Measurements from ENCODE around the gene NEK8. TPM values are rescaled to one million over a fixed set of nuclear protein-coding genes. Genes with fewer than 3 reads are reported as not detected.

NEK8 gene
- total and polyA plus RNA-seq, 2 of the 8 experiments (the other 6 are each of a cell fraction or from before 2014, with no cell fraction given), result 14.9 to 23.3 TPM

GRCh38 chr17:28751600-28752366 lies 23.2 kb downstream of the NEK8 start:
- H4K8ac ChIP-seq (ENCODE audit: extremely low read depth, insufficient read depth, low read length), result no peak overlapping the region
- no peak overlapping the region for H3K4ac ChIP-seq (replicated peaks; ENCODE audit: insufficient read length, low read depth, low read length)
- H2BK5ac ChIP-seq (ENCODE audit: low read depth, low read length), result no peak overlapping the region
- H3K9ac ChIP-seq (replicated peaks in 1 of 4; ENCODE audit: extremely low read depth in 1 of 4, low read depth in 3 of 4, low read length in 3 of 4), result no peak overlapping the region
- H4K91ac ChIP-seq (replicated peaks; ENCODE audit: insufficient read length, low read length), result no peak overlapping the region
- no peaks in the 10 kb centered on the region for H3K9me3 ChIP-seq (ENCODE audit: insufficient read depth in 2 of 2, low read depth in 1 of 2, low read length in 1 of 2)
- H2AK5ac ChIP-seq (ENCODE audit: low read depth, low read length), result no peak overlapping the region
- 92% methylated on average over 10 of the region's 10 CpGs; no CpG with 5 or more reads in 1 of the 2 experiments for WGBS, 2 experiments (ENCODE audit: extremely low coverage in 1 of 2, insufficient coverage in 1 of 2, insufficient read length in 1 of 2, insufficient replicate concordance in 2 of 2, low coverage in 1 of 2, low lambda C conversion rate in 2 of 2, missing lambda C conversion rate in 1 of 2)
- H2BK20ac ChIP-seq (ENCODE audit: low read length), result no peak overlapping the region
- H2AFZ ChIP-seq (ENCODE audit: low read length), result no peak overlapping the region
- H3K4me2 ChIP-seq (ENCODE audit: insufficient read depth in 1 of 2, low read depth in 2 of 2, low read length in 2 of 2), result no peak overlapping the region
- H3K27me3 ChIP-seq (replicated peaks in 1 of 4; ENCODE audit: control insufficient read depth in 3 of 4, extremely low read depth in 1 of 4, insufficient read depth in 3 of 4, low read length in 3 of 4), result no peaks in the 10 kb centered on the region
- peaks cover 30 to 49% (median 33%) of the 10 kb centered on the region in 4 experiments for H3K36me3 ChIP-seq (ENCODE audit: control insufficient read depth in 2 of 4, insufficient read depth in 4 of 4, low read length in 3 of 4)
- CTCF ChIA-PET (ENCODE audit: partially characterized antibody), result interaction anchor here (0.6 to 11.7 kb wide), 18 partner anchors 9 to 155 kb away, joined by 3 to 316 read pairs (median 4); partner anchors contain the start of genes FLOT2, NEK8, RPL23A and TLCD1
- H3K18ac ChIP-seq (ENCODE audit: extremely low read depth, low read length), result no peak overlapping the region
- H3K79me2 ChIP-seq (ENCODE audit: control insufficient read depth in 1 of 2, insufficient read depth in 2 of 2, low read length in 2 of 2), result peaks cover 0 to 19% of the 10 kb centered on the region in 2 experiments; a peak in 1 of 4 replicates
- H4K5ac ChIP-seq (ENCODE audit: insufficient read length, low read depth, low read length), result no peak overlapping the region
- FAIRE-seq, result no peak
- H3K56ac ChIP-seq (replicated peaks; ENCODE audit: insufficient read length, low read depth, low read length), result no peak overlapping the region
- no peaks in the 10 kb centered on the region for H3K23me2 ChIP-seq (ENCODE audit: low read depth, low read length)
- no peak for DNase-seq (ENCODE audit: low read depth in 1 of 2, low spot score in 2 of 2)
- H3K27ac ChIP-seq (ENCODE audit: low read depth, low read length), result no peak overlapping the region
- no peak overlapping the region for H2BK12ac ChIP-seq (ENCODE audit: low read depth, low read length)
- no peak overlapping the region for H3K14ac ChIP-seq (ENCODE audit: insufficient read length)
- no peak overlapping the region for H2BK15ac ChIP-seq (ENCODE audit: low read length)
- H3K79me1 ChIP-seq (ENCODE audit: low read depth, low read length), result peaks cover 2% of the 10 kb centered on the region
- H2BK120ac ChIP-seq (replicated peaks; ENCODE audit: low read depth, low read length), result no peak overlapping the region
- H3K4me3 ChIP-seq (ENCODE audit: extremely low read depth in 1 of 4, insufficient read depth in 2 of 4, low read depth in 3 of 4, low read length in 4 of 4), result no peak overlapping the region
- H3K4me1 ChIP-seq (replicated peaks in 1 of 4; ENCODE audit: control insufficient read depth in 3 of 4, insufficient read depth in 4 of 4, low read length in 3 of 4), result peaks cover 0 to 16% (median 11%) of the 10 kb centered on the region in 4 experiments; a peak in 6 of 7 replicates
- H4K20me1 ChIP-seq (replicated peaks in 1 of 2; ENCODE audit: control insufficient read depth in 1 of 2, insufficient read depth in 2 of 2, low read length in 2 of 2), result peaks cover 19 to 23% of the 10 kb centered on the region in 2 experiments
- POLR2A ChIA-PET (ENCODE audit: partially characterized antibody), result interaction anchor here (0.6 to 15.3 kb wide), 22 partner anchors 9 to 198 kb away, joined by 3 to 813 read pairs (median 5); partner anchors contain the start of genes FAM222B, FLOT2, NEK8 and PROCA1
- H3K23ac ChIP-seq (ENCODE audit: insufficient read length), result no peak overlapping the region
- TF ChIP-seq EGR1 (IDR thresholded peaks at IDR 0.05; ENCODE audit: borderline replicate concordance, low read depth, low read length) (no peak), CBX5 (IDR thresholded peaks at IDR 0.05; ENCODE audit: low read depth, low read length) (no peak), CBX8 (IDR thresholded peaks at IDR 0.05; ENCODE audit: borderline replicate concordance, low read depth, low read length) (no peak)
